AG04450 (cell line): ENCODE results near the gene TMTC1. TPM values are rescaled to one million over a fixed set of nuclear protein-coding genes. Genes with fewer than 3 reads are reported as not detected.

Source experiments
- CTCF ChIA-PET: fragments of 300-600, 350-600 bp; formaldehyde crosslinking; extraction: SDS; loops from one replicate; lab custom pipeline; 2022; ENCODE audit warnings: antibody characterized with exemption, inconsistent platforms; lab: Charles Lee
- POLR2A ChIA-PET: fragments of 350-600 bp; formaldehyde crosslinking; extraction: SDS; loops from one replicate; lab custom pipeline; 2021; ENCODE audit warnings: antibody characterized with exemption, inconsistent platforms; lab: Yijun Ruan, JAX
- DNase-seq: peaks from one replicate; pipeline ENCODE4 v3.0.0-alpha.2; 2011; ENCODE audit warnings: low read depth, low spot score
- H3K27ac ChIP-seq: one replicate; pipeline ENCODE4 v1.5.1; 2012; ENCODE audit warnings: low read depth, low read length, control low read depth
- H3K27me3 ChIP-seq: one replicate; pipeline ENCODE4 v1.6.0; 2012; ENCODE audit warnings: low read length; ENCODE audit not compliant: control insufficient read depth, insufficient read depth
- H3K4me3 ChIP-seq: 2 replicates; pipeline ENCODE4 v1.5.1; 2011; ENCODE audit warnings: mild to moderate bottlenecking, low read depth, low read length, control low read depth
- H3K9me3 ChIP-seq: 2 replicates; pipeline ENCODE4 v1.5.1; 2012; ENCODE audit warnings: low read length; ENCODE audit not compliant: control insufficient read depth, insufficient read depth
- CTCF ChIP-seq: IDR thresholded peaks from 2 replicates; pipeline ENCODE4 v1.5.1; 2011; ENCODE audit warnings: low read depth, low read length, control low read depth, inconsistent platforms
- polyA plus RNA-seq: library from polyadenylated mRNA; depleted of rRNA; stranded (reverse); fragments of >200 nt; gene quantifications from 2 replicates; pipeline ENCODE4 v1.2.3, GENCODE V29; 2011

Gene TMTC1
- polyA plus RNA-seq, 1 experiment: 66.8 TPM

GRCh38 chr12:29681370-29681769, 102.4 kb downstream of the TMTC1 start:
- CTCF ChIA-PET: no interaction called here
- Histone ChIP-seq H3K27me3 (no peaks in the 10 kb centered on the region), H3K4me3 (no peak overlapping the region), H3K27ac (no peak overlapping the region), H3K9me3 (no peaks in the 10 kb centered on the region)
- no peak for DNase-seq
- no peak for TF ChIP-seq CTCF
- POLR2A ChIA-PET: no interaction called here

GRCh38 chr12:29676676-29677075, 107.1 kb downstream of the TMTC1 start:
- H3K27me3 ChIP-seq: no peaks in the 10 kb centered on the region
- H3K4me3 ChIP-seq: no peak overlapping the region
- no peak overlapping the region for H3K27ac ChIP-seq
- no peaks in the 10 kb centered on the region for H3K9me3 ChIP-seq
- POLR2A ChIA-PET: no interaction called here
- no peak for DNase-seq
- no peak for TF ChIP-seq CTCF
- CTCF ChIA-PET: no interaction called here

- no peak overlapping the region for H3K4me3 ChIP-seq
- H3K27me3 ChIP-seq: no peaks in the 10 kb centered on the region
- POLR2A ChIA-PET: no interaction called here
- no peak overlapping the region for H3K27ac ChIP-seq
- CTCF ChIA-PET: no interaction called here
- H3K9me3 ChIP-seq: no peaks in the 10 kb centered on the region
- no peak for TF ChIP-seq CTCF
- no peak for DNase-seq
Measured at GRCh38 chr12:29674463-29674862, 109.3 kb downstream of the TMTC1 start.

GRCh38 chr12:29673346-29673745, 110.4 kb downstream of the TMTC1 start:
- DNase-seq: no peak
- POLR2A ChIA-PET: no interaction called here

GRCh38 chr12:29672580-29672979, 111.2 kb downstream of the TMTC1 start:
- POLR2A ChIA-PET: no interaction called here
- H3K27ac ChIP-seq: no peak overlapping the region

More at GRCh38 chr12:29673346-29673745, 110.4 kb downstream of the TMTC1 start:
- Histone ChIP-seq H3K4me3 (no peak overlapping the region), H3K27me3 (no peaks in the 10 kb centered on the region), H3K9me3 (no peaks in the 10 kb centered on the region), H3K27ac (no peak overlapping the region)
- no peak for TF ChIP-seq CTCF
- CTCF ChIA-PET: no interaction called here

More at GRCh38 chr12:29672580-29672979, 111.2 kb downstream of the TMTC1 start:
- no peak overlapping the region for H3K4me3 ChIP-seq
- H3K9me3 ChIP-seq: no peaks in the 10 kb centered on the region
- no peak for DNase-seq
- H3K27me3 ChIP-seq: no peaks in the 10 kb centered on the region
- no peak for TF ChIP-seq CTCF
- CTCF ChIA-PET: no interaction called here
